ENCODE data around the gene ZNF544. TPM values are rescaled to one million over a fixed set of nuclear protein-coding genes. Genes with fewer than 3 reads are reported as not detected.
"Not testable (repeated sequence)": the region's sequence is repeated elsewhere in the genome, so short reads cannot be mapped to it uniquely, and the experiment has no call there.

Gene ZNF544
- total RNA-seq, 2 experiments from 2014 or later = 47.5 to 50.0 TPM

- no peak overlapping the region for H3K27ac Mint-ChIP-seq
- CTCF ChIA-PET = no interaction called here
- peaks cover 37% of the 10 kb centered on the region for H3K36me3 Mint-ChIP-seq (ENCODE audit: low read depth)
- H3K27me3 Mint-ChIP-seq = no peaks in the 10 kb centered on the region
- peaks cover 53% of the 10 kb centered on the region for H3K9me3 Mint-ChIP-seq
- POLR2A ChIA-PET = no interaction called here
- H3K4me1 Mint-ChIP-seq = no peaks in the 10 kb centered on the region
- no peak overlapping the region for H3K4me3 Mint-ChIP-seq
- DNase-seq = no peak
Observed at GRCh38 chr19:58217069-58217481, 11.6 kb upstream of the ZNF544 start.

- H3K27me3 Mint-ChIP-seq = no peaks in the 10 kb centered on the region
- CTCF ChIA-PET = no interaction called here
- peaks cover 33% of the 10 kb centered on the region for H3K36me3 Mint-ChIP-seq (ENCODE audit: low read depth)
- H3K4me3 Mint-ChIP-seq = no peak overlapping the region
- H3K4me1 Mint-ChIP-seq = no peaks in the 10 kb centered on the region
- no peak for DNase-seq
- peaks cover 49% of the 10 kb centered on the region for H3K9me3 Mint-ChIP-seq
- POLR2A ChIA-PET = no interaction called here
- no peak overlapping the region for H3K27ac Mint-ChIP-seq
Observed at GRCh38 chr19:58217607-58218391, 10.9 kb upstream of the ZNF544 start.

GRCh38 chr19:58218899-58219298 is 9.8 kb upstream of the ZNF544 start:
- POLR2A ChIA-PET = no interaction called here
- Mint-ChIP-seq H3K36me3 (ENCODE audit: low read depth) (peaks cover 23% of the 10 kb centered on the region), H3K27me3 (no peaks in the 10 kb centered on the region), H3K4me1 (no peaks in the 10 kb centered on the region), H3K27ac (no peak overlapping the region), H3K4me3 (no peak overlapping the region), H3K9me3 (peaks cover 41% of the 10 kb centered on the region)
- CTCF ChIA-PET = interaction anchor here (1.0 kb wide), 1 partner anchor 301 kb away, joined by 3 read pairs; the partner anchor contains the start of gene ZBTB45
- peak; percentile 53 for DNase-seq

- no peak for DNase-seq
- H3K27ac Mint-ChIP-seq = peak overlapping the region; percentile 80
- no peaks in the 10 kb centered on the region for H3K27me3 Mint-ChIP-seq
- peak overlapping the region; percentile 83 for H3K4me3 Mint-ChIP-seq
- peaks cover 34% of the 10 kb centered on the region for H3K4me1 Mint-ChIP-seq
- H3K36me3 Mint-ChIP-seq (ENCODE audit: low read depth) = peaks cover 55% of the 10 kb centered on the region
- CTCF ChIA-PET = interaction anchor here (1.1 kb wide), 2 partner anchors 103 to 292 kb away, joined by 3 read pairs; partner anchors contain the start of gene ZBTB45
- peaks cover 42% of the 10 kb centered on the region for H3K9me3 Mint-ChIP-seq
- POLR2A ChIA-PET = interaction anchor here (0.6 to 2.7 kb wide), 14 partner anchors 9 to 558 kb away, joined by 3 to 22 read pairs (median 4); partner anchors contain the start of genes CHMP2A, ZNF132, ZNF274 and ZNF497
Observed at GRCh38 chr19:58227964-58228584, 640 bp upstream of the ZNF544 start.

GRCh38 chr19:58229255-58229639 is 533 bp downstream of the ZNF544 start:
- Mint-ChIP-seq H3K36me3 (ENCODE audit: low read depth) (peaks cover 67% of the 10 kb centered on the region), H3K27ac (peak overlapping the region; percentile 80), H3K27me3 (no peaks in the 10 kb centered on the region), H3K4me1 (peaks cover 36% of the 10 kb centered on the region), H3K4me3 (peak overlapping the region; percentile 83), H3K9me3 (peaks cover 49% of the 10 kb centered on the region)
- POLR2A ChIA-PET = interaction anchor here (0.5 to 2.7 kb wide), 11 partner anchors 46 to 325 kb away, joined by 3 to 22 read pairs (median 4); partner anchors contain the start of genes CHMP2A, ZBTB45, ZNF274 and ZNF417
- CTCF ChIA-PET = interaction anchor here (1.1 to 1.3 kb wide), 2 partner anchors 76 to 102 kb away, joined by 3 to 4 read pairs; partner anchors contain the start of gene ERVK3-1
- DNase-seq = peak; percentile 36

- Mint-ChIP-seq H3K4me3 (no peak overlapping the region), H3K4me1 (peaks cover 2% of the 10 kb centered on the region), H3K27ac (no peak overlapping the region), H3K36me3 (ENCODE audit: low read depth) (peaks cover 93% of the 10 kb centered on the region), H3K27me3 (no peaks in the 10 kb centered on the region), H3K9me3 (peaks cover 52% of the 10 kb centered on the region)
- DNase-seq = no peak
- POLR2A ChIA-PET = interaction anchor here (1.1 kb wide), 1 partner anchor 10 kb away, joined by 3 read pairs; no protein-coding TSS in a partner anchor
- CTCF ChIA-PET = no interaction called here
Observed at GRCh38 chr19:58237324-58237723, 8.6 kb downstream of the ZNF544 start.

GRCh38 chr19:58243351-58243750 is 14.6 kb downstream of the ZNF544 start:
- ChIA-PET CTCF (no interaction called here), POLR2A (no interaction called here)
- no peak for DNase-seq
- H3K36me3 Mint-ChIP-seq (ENCODE audit: low read depth) = peaks cover 99% of the 10 kb centered on the region
- H3K4me1 Mint-ChIP-seq = no peaks in the 10 kb centered on the region
- no peak overlapping the region for H3K27ac Mint-ChIP-seq
- H3K27me3 Mint-ChIP-seq = no peaks in the 10 kb centered on the region
- H3K4me3 Mint-ChIP-seq = no peak overlapping the region
- H3K9me3 Mint-ChIP-seq = peaks cover 54% of the 10 kb centered on the region

GRCh38 chr19:58248886-58249285 is 20.2 kb downstream of the ZNF544 start:
- Mint-ChIP-seq H3K27ac (no peak overlapping the region), H3K4me3 (no peak overlapping the region), H3K4me1 (no peaks in the 10 kb centered on the region), H3K27me3 (no peaks in the 10 kb centered on the region), H3K9me3 (peaks cover 62% of the 10 kb centered on the region), H3K36me3 (ENCODE audit: low read depth) (peaks cover 99% of the 10 kb centered on the region)
- ChIA-PET CTCF (no interaction called here), POLR2A (interaction anchor here (0.6 kb wide), 1 partner anchor 640 kb away, joined by 3 read pairs; no protein-coding TSS in a partner anchor)
- DNase-seq = no peak

- ChIA-PET POLR2A (no interaction called here), CTCF (no interaction called here)
- Mint-ChIP-seq H3K9me3 (peaks cover 66% of the 10 kb centered on the region), H3K4me1 (no peaks in the 10 kb centered on the region), H3K4me3 (no peak overlapping the region), H3K36me3 (ENCODE audit: low read depth) (peaks cover 99% of the 10 kb centered on the region), H3K27me3 (no peaks in the 10 kb centered on the region), H3K27ac (no peak overlapping the region)
- no peak for DNase-seq
Observed at GRCh38 chr19:58252102-58252685, 23.5 kb downstream of the ZNF544 start.

- POLR2A ChIA-PET, H3K27ac Mint-ChIP-seq, H3K27me3 Mint-ChIP-seq, H3K4me3 Mint-ChIP-seq, CTCF ChIA-PET, DNase-seq, H3K4me1 Mint-ChIP-seq: not testable (repeated sequence)
- Mint-ChIP-seq H3K36me3 (ENCODE audit: low read depth) (peaks cover 99% of the 10 kb centered on the region), H3K9me3 (peaks cover 79% of the 10 kb centered on the region)
Observed at GRCh38 chr19:58258259-58258658, 29.5 kb downstream of the ZNF544 start.

- Mint-ChIP-seq H3K4me3 (no peak overlapping the region), H3K27ac (no peak overlapping the region), H3K4me1 (no peaks in the 10 kb centered on the region), H3K9me3 (peaks cover 65% of the 10 kb centered on the region), H3K36me3 (ENCODE audit: low read depth) (peaks cover 88% of the 10 kb centered on the region), H3K27me3 (no peaks in the 10 kb centered on the region)
- ChIA-PET CTCF (interaction anchor here (0.5 kb wide), 1 partner anchor 534 kb away, joined by 4 read pairs; the partner anchor contains the start of gene ZNF671), POLR2A (no interaction called here)
- no peak for DNase-seq
Observed at GRCh38 chr19:58261600-58261967, 32.9 kb downstream of the ZNF544 start.

GRCh38 chr19:58261968-58262921 is 33.5 kb downstream of the ZNF544 start:
- Mint-ChIP-seq H3K9me3 (peaks cover 65% of the 10 kb centered on the region), H3K27me3 (no peaks in the 10 kb centered on the region), H3K36me3 (ENCODE audit: low read depth) (peaks cover 86% of the 10 kb centered on the region), H3K27ac (no peak overlapping the region), H3K4me1 (no peaks in the 10 kb centered on the region), H3K4me3 (no peak overlapping the region)
- POLR2A ChIA-PET = no interaction called here
- no peak for DNase-seq
- CTCF ChIA-PET = no interaction called here
